Large intestine (tissue), 3 donors: Measurements from ENCODE around the gene PLEKHM3. TPM values are rescaled to one million over a fixed set of nuclear protein-coding genes. Genes with fewer than 3 reads are reported as not detected.
A peak's percentile ranks its signal among the peaks of the same experiment; 100 is the strongest.
"Not testable (repeated sequence)": the region's sequence is repeated elsewhere in the genome, so short reads cannot be mapped to it uniquely, and the experiment has no call there.

ENCODE experiments used
- DNase-seq, 2 donors: peaks; one replicate each; pipeline versions ENCODE4 v3.0.0 to v3.0.0-alpha.2; 2013
- H3K27ac ChIP-seq: one replicate; pipeline ENCODE4 v1.5.1; 2013; ENCODE audit warnings: low read length
- H3K27me3 ChIP-seq: 2 replicates; pipeline ENCODE4 v1.6.1; 2013; ENCODE audit warnings: low read length; ENCODE audit not compliant: control insufficient read depth, insufficient read depth
- H3K36me3 ChIP-seq: 2 replicates; pipeline ENCODE4 v1.6.1; 2013; ENCODE audit warnings: low read length; ENCODE audit not compliant: control insufficient read depth, insufficient read depth
- H3K4me1 ChIP-seq: one replicate; pipeline ENCODE4 v1.6.1; 2013; ENCODE audit warnings: low read length; ENCODE audit not compliant: control insufficient read depth, insufficient read depth
- H3K4me3 ChIP-seq: one replicate; pipeline ENCODE4 v1.5.1; 2013; ENCODE audit warnings: low read length
- H3K9me3 ChIP-seq: one replicate; pipeline ENCODE4 v1.6.1; 2013; ENCODE audit warnings: mild to moderate bottlenecking, low read depth, low read length, moderate library complexity; ENCODE audit not compliant: control insufficient read depth
- WGBS: methylation state at CpG from one replicate; pipeline ENCODE4 v1.1.5; 2013; ENCODE audit warnings: low lambda C conversion rate; ENCODE audit not compliant: insufficient coverage; 5-methylcytosine and 5-hydroxymethylcytosine counted together
- polyA plus RNA-seq: library from polyadenylated mRNA; unstranded; fragments of 120-200 nt; gene quantifications from one replicate; pipeline ENCODE4 v1.2.1, GENCODE V29; 2013

Gene PLEKHM3
- polyA plus RNA-seq, 1 donor, result 11.3 TPM

- no peaks in the 10 kb centered on the region for H3K36me3 ChIP-seq
- DNase-seq, result no peak
- 72% methylated on average over 3 of the region's 5 CpGs for WGBS
- no peak overlapping the region for H3K27ac ChIP-seq
- H3K4me1 ChIP-seq, result no peaks in the 10 kb centered on the region
- no peak overlapping the region for H3K4me3 ChIP-seq
- no peaks in the 10 kb centered on the region for H3K9me3 ChIP-seq
- H3K27me3 ChIP-seq, result no peaks in the 10 kb centered on the region
These were observed 73.4 kb downstream of the PLEKHM3 start for GRCh38 chr2:207951734-207952470.

- no peak for DNase-seq
- no peaks in the 10 kb centered on the region for H3K27me3 ChIP-seq
- no peaks in the 10 kb centered on the region for H3K4me1 ChIP-seq
- 94% methylated on average over 2 of the region's 2 CpGs for WGBS
- no peaks in the 10 kb centered on the region for H3K36me3 ChIP-seq
- no peak overlapping the region for H3K4me3 ChIP-seq
- no peak overlapping the region for H3K27ac ChIP-seq
- no peaks in the 10 kb centered on the region for H3K9me3 ChIP-seq
These were observed 74.6 kb downstream of the PLEKHM3 start for GRCh38 chr2:207950761-207951114.

- Histone ChIP-seq H3K36me3 (peaks cover 3% of the 10 kb centered on the region), H3K27me3 (no peaks in the 10 kb centered on the region), H3K9me3 (no peaks in the 10 kb centered on the region), H3K4me1 (no peaks in the 10 kb centered on the region), H3K4me3 (no peak overlapping the region), H3K27ac (no peak overlapping the region)
- DNase-seq, result no peak
- 43% methylated on average over 1 of the region's 8 CpGs for WGBS
These were observed 75.1 kb downstream of the PLEKHM3 start for GRCh38 chr2:207950063-207950760.

- H3K36me3 ChIP-seq, H3K9me3 ChIP-seq, H3K27ac ChIP-seq, H3K27me3 ChIP-seq, H3K4me1 ChIP-seq, H3K4me3 ChIP-seq, DNase-seq: not testable (repeated sequence)
- WGBS, result no CpG with 5 or more reads among the region's 1 CpG
These were observed 76.1 kb downstream of the PLEKHM3 start for GRCh38 chr2:207949245-207949644.

- Histone ChIP-seq H3K9me3 (no peaks in the 10 kb centered on the region), H3K27me3 (no peaks in the 10 kb centered on the region), H3K4me3 (no peak overlapping the region), H3K4me1 (no peaks in the 10 kb centered on the region), H3K27ac (no peak overlapping the region), H3K36me3 (peaks cover 5% of the 10 kb centered on the region)
- 49% methylated on average over 2 of the region's 4 CpGs for WGBS
- no peak for DNase-seq
These were observed 80.2 kb downstream of the PLEKHM3 start for GRCh38 chr2:207944979-207945600.

GRCh38 chr2:207944334-207944733 lies 81.0 kb downstream of the PLEKHM3 start:
- Histone ChIP-seq H3K36me3 (peaks cover 5% of the 10 kb centered on the region), H3K4me1 (peaks cover 6% of the 10 kb centered on the region), H3K27ac (no peak overlapping the region), H3K9me3 (no peaks in the 10 kb centered on the region), H3K4me3 (no peak overlapping the region), H3K27me3 (no peaks in the 10 kb centered on the region)
- DNase-seq, result no peak
- 75% methylated on average over 5 of the region's 6 CpGs for WGBS

GRCh38 chr2:207939342-207940108 lies 85.8 kb downstream of the PLEKHM3 start:
- H3K36me3 ChIP-seq, result no peaks in the 10 kb centered on the region
- peak overlapping the region; percentile 48 for H3K27ac ChIP-seq
- H3K9me3 ChIP-seq, result no peaks in the 10 kb centered on the region
- H3K4me3 ChIP-seq, result no peak overlapping the region
- 40% methylated on average over 1 of the region's 8 CpGs for WGBS
- no peaks in the 10 kb centered on the region for H3K27me3 ChIP-seq
- peak; percentile 31 to 74 for DNase-seq
- peaks cover 28% of the 10 kb centered on the region for H3K4me1 ChIP-seq

- H3K27me3 ChIP-seq, result no peaks in the 10 kb centered on the region
- H3K27ac ChIP-seq, result peak overlapping the region; percentile 48
- H3K9me3 ChIP-seq, result no peaks in the 10 kb centered on the region
- H3K36me3 ChIP-seq, result no peaks in the 10 kb centered on the region
- H3K4me3 ChIP-seq, result no peak overlapping the region
- H3K4me1 ChIP-seq, result peaks cover 31% of the 10 kb centered on the region
- DNase-seq, result no peak
- WGBS, result no CpG with 5 or more reads among the region's 4 CpGs
These were observed 86.4 kb downstream of the PLEKHM3 start for GRCh38 chr2:207938886-207939285.

GRCh38 chr2:207938415-207938814 lies 86.9 kb downstream of the PLEKHM3 start:
- Histone ChIP-seq H3K4me1 (peaks cover 31% of the 10 kb centered on the region), H3K4me3 (no peak overlapping the region), H3K9me3 (no peaks in the 10 kb centered on the region), H3K27me3 (no peaks in the 10 kb centered on the region), H3K27ac (no peak overlapping the region), H3K36me3 (no peaks in the 10 kb centered on the region)
- no CpG with 5 or more reads among the region's 4 CpGs for WGBS
- DNase-seq, result no peak

GRCh38 chr2:207937823-207938222 lies 87.5 kb downstream of the PLEKHM3 start:
- DNase-seq, result no peak
- Histone ChIP-seq H3K9me3 (no peaks in the 10 kb centered on the region), H3K36me3 (no peaks in the 10 kb centered on the region), H3K27me3 (no peaks in the 10 kb centered on the region), H3K27ac (no peak overlapping the region), H3K4me3 (no peak overlapping the region), H3K4me1 (peaks cover 31% of the 10 kb centered on the region)
- 86% methylated on average over 1 of the region's 2 CpGs for WGBS
